HG02588 (cell line): ENCODE results near the gene SLAMF6.

ENCODE experiments used
- ATAC-seq: cut with Tn5 transposase; IDR thresholded peaks from one replicate; pipeline ENCODE4 v1.9.1; 2021; ENCODE audit warnings: mild to moderate bottlenecking, moderate library complexity; ENCODE audit not compliant: unreplicated experiment

Gene SLAMF6

DNA sequence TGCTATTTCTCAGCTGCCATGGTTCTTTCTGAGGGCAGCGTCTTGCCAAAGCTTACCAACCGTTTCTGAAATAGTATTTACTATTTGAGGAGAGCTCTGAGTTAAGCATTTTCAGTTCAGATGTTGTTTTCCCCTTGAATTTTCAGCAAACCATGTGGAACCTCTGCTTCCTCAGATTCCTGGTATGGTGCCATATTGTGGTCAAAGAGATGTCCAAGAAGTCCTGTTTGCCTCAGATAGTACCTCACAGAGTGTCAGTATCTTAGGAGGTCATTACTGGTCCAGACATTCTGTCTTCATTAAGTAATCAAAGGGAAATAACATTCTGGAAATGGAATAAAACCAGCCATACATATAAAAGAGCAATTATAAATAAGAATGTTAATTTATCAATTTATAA, 86.1 kb downstream of the SLAMF6 start:
- ATAC-seq, result no peak
